ENCODE measurements around the gene SCAMP3. TPM values are rescaled to one million over a fixed set of nuclear protein-coding genes. Genes with fewer than 3 reads are reported as not detected.

SCAMP3 gene
- total RNA-seq, 4 donors from 2014 or later = 54.5 to 91.1 (median 65.2) TPM

DNA sequence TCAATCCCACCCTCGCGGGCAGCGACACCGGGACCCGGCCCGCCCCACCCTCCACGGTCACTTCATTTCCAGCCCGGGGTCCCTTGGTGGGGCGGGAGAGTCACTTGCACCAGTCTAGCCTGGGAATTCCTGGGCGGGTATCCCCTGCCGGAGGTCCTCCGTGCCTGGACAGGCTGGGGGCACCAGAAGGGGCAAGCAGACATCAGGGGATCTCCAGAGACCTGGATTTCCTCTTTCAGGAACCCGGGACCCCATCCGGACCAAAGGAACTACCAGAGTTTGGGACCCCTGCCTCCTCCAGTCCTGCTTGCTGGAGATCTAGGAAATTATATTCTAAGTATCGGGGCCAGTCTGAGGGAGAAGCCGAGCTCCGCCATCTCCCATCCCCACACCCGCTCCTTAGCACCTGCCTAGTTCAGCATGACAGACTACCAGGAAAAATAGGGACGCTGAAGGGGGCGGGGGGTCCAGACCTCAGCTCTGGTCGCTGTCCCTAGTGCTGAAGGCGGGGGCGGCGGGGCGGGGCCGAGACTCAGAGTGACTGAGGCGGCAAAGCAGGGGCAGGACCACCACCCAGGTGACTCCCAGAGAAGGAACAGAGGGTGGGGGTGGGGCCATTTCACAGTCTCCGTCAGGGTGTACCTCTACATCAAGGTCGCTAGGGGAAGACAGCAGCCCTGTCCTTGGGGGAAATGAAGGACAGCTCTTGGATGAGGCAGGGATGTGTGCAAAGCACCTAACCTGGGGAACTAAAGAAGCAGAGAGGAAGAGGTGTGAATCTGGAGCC is 15.9 kb upstream of the SCAMP3 start:
- TF ChIP-seq EP300 (IDR thresholded peaks at IDR 0.05) (no peak), POLR2A (IDR thresholded peaks at IDR 0.05) (no peak)
- TF ChIP-seq, protein P1, sequence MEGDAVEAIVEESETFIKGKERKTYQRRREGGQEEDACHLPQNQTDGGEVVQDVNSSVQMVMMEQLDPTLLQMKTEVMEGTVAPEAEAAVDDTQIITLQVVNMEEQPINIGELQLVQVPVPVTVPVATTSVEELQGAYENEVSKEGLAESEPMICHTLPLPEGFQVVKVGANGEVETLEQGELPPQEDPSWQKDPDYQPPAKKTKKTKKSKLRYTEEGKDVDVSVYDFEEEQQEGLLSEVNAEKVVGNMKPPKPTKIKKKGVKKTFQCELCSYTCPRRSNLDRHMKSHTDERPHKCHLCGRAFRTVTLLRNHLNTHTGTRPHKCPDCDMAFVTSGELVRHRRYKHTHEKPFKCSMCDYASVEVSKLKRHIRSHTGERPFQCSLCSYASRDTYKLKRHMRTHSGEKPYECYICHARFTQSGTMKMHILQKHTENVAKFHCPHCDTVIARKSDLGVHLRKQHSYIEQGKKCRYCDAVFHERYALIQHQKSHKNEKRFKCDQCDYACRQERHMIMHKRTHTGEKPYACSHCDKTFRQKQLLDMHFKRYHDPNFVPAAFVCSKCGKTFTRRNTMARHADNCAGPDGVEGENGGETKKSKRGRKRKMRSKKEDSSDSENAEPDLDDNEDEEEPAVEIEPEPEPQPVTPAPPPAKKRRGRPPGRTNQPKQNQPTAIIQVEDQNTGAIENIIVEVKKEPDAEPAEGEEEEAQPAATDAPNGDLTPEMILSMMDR (IDR thresholded peaks at IDR 0.05) = no peak
- H3K4me3 ChIP-seq = peak overlapping the region; percentile 43 to 89 (median 78)
- WGBS, 2 donors = 1 to 3% methylated on average over 18 to 27 of the region's 29 CpGs
- H3K27ac ChIP-seq = peak overlapping the region in 3 of 4 donors; percentile 72 to 86 (median 78)
- DNase-seq (ENCODE audit: low spot score in 2 of 2) = peak in 1 of 2 donors; percentile 53
- H3K9me3 ChIP-seq = no peaks in the 10 kb centered on the region
- no peaks in the 10 kb centered on the region for H3K27me3 ChIP-seq
- H3K36me3 ChIP-seq = peaks cover 0 to 7% (median 0%) of the 10 kb centered on the region in 3 donors
- peaks cover 0 to 33% (median 16%) of the 10 kb centered on the region in 4 donors for H3K4me1 ChIP-seq

DNA sequence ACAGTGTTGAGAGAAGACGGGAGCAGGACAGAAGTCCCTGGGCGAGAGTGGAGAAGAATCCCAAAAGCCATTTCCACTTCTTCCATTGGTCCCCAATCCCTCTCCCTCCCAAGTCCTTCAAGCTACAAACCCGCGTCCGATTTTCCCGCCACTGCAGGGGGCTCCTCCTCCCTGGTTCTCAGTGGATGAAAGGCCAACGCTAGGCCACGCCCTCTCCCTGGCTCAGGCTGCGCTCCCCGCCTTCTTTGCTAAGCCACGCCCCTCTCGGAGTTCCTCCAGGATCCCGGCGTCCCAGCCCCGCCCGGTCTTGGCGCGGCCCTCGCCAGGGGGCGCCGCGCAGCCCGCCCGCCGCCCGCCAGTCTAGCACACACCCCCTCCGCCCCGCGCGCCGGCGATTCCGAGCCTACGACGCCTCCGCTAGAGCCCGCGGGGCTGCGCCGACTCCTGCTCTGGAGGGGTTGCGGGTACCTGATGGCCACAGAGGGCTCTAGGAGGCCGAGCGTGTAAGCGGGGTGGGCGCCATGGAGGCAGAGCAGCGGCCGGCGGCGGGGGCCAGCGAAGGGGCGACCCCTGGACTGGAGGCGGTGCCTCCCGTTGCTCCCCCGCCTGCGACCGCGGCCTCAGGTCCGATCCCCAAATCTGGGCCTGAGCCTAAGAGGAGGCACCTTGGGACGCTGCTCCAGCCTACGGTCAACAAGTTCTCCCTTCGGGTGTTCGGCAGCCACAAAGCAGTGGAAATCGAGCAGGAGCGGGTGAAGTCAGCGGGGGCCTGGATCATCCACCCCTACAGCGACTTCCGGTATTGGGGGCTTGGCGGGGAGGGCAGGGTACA is 15.1 kb upstream of the SCAMP3 start, which contains the start of gene HCN3:
TSS of gene HCN3 (plus strand) at position 394 of the 832 bp plus-strand sequence. CDS start at position 522, 128 bp downstream.
- no peaks in the 10 kb centered on the region for H3K27me3 ChIP-seq
- peak within 1 kb of the TSS; percentile 43 to 89 (median 78) for H3K4me3 ChIP-seq
- no peaks in the 10 kb centered on the region for H3K9me3 ChIP-seq
- H3K36me3 ChIP-seq = no peaks in the 10 kb centered on the region
- TF ChIP-seq, protein P1 (IDR thresholded peaks at IDR 0.05) = peak; percentile 81 to 94 (median 85)
- TF ChIP-seq EP300 (IDR thresholded peaks at IDR 0.05) = peak in 1 of 2 donors; percentile 28
- TF ChIP-seq POLR2A (IDR thresholded peaks at IDR 0.05) = no peak
- DNase-seq (ENCODE audit: low spot score in 2 of 2) = peak; percentile 96 to 98
- peaks cover 0 to 38% (median 20%) of the 10 kb centered on the region in 4 donors for H3K4me1 ChIP-seq
- peak within 1 kb of the TSS in 3 of 4 donors; percentile 72 to 86 (median 78) for H3K27ac ChIP-seq
- WGBS, 2 donors = 1 to 3% methylated on average over 41 to 55 of the region's 68 CpGs

DNA sequence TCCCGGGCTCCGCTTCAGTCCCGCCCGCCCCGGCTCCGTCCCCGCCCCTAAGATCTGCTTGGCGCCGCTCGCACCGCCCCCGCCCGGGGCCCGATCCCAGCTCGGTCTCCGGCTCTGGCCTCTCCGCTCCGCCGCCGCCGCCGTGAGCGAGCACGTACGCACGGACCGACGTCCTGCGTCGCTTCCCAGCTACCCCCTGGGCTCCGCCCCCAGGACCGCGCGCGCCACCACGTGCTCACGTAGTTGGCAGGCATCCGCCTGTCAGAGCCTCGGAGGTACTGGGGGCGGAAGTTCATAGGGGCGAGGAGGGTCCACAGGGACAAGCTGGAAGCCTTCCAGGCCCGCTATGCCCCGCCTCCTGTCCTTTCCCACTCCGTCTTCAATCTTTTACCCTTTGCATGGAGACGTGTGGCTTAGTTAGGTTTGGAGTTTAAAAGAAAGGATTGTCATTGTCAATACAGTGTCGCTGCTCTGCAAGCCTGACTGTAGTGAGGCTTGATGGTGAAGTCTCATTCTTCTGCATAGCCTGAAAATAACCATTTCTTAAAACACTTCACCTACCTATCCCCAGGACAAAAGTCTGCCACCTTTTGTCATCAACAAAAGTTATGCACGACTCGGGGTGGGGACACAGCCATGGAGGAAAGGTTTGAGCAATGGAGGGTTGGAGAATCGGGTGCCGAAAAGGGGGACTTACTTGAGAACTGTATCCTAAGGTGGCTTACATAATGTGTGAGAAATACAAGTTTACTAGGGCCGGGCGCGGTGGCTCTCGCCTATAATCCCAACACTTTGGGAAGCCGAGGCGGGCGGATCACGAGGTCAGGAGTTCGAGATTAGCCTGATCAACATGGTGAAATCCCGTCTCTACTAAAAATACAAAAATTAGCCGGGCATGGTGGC is 11.4 kb upstream of the SCAMP3 start, which contains the start of gene CLK2:
TSS of gene CLK2 (minus strand) at position 162 of the 903 bp plus-strand sequence. CDS start 2,527 bp downstream, outside the sequence.
- Histone ChIP-seq H3K9me3 (no peaks in the 10 kb centered on the region), H3K36me3 (peaks cover 6 to 32% (median 19%) of the 10 kb centered on the region in 3 donors), H3K27me3 (no peaks in the 10 kb centered on the region), H3K27ac (peak within 1 kb of the TSS; percentile 94 to 98 (median 95)), H3K4me1 (peaks cover 0 to 53% (median 29%) of the 10 kb centered on the region in 4 donors), H3K4me3 (peak within 1 kb of the TSS; percentile 60 to 89 (median 80))
- peak; percentile 87 for DNase-seq (ENCODE audit: low spot score in 2 of 2)
- TF ChIP-seq POLR2A (IDR thresholded peaks at IDR 0.05) (peak; percentile 49 to 74), EP300 (IDR thresholded peaks at IDR 0.05) (peak; percentile 85 to 97)
- TF ChIP-seq, protein P1 (IDR thresholded peaks at IDR 0.05) = peak in 1 of 5 experiments; percentile 28
- WGBS, 2 donors = 17 to 21% methylated on average over 38 to 46 of the region's 61 CpGs

DNA sequence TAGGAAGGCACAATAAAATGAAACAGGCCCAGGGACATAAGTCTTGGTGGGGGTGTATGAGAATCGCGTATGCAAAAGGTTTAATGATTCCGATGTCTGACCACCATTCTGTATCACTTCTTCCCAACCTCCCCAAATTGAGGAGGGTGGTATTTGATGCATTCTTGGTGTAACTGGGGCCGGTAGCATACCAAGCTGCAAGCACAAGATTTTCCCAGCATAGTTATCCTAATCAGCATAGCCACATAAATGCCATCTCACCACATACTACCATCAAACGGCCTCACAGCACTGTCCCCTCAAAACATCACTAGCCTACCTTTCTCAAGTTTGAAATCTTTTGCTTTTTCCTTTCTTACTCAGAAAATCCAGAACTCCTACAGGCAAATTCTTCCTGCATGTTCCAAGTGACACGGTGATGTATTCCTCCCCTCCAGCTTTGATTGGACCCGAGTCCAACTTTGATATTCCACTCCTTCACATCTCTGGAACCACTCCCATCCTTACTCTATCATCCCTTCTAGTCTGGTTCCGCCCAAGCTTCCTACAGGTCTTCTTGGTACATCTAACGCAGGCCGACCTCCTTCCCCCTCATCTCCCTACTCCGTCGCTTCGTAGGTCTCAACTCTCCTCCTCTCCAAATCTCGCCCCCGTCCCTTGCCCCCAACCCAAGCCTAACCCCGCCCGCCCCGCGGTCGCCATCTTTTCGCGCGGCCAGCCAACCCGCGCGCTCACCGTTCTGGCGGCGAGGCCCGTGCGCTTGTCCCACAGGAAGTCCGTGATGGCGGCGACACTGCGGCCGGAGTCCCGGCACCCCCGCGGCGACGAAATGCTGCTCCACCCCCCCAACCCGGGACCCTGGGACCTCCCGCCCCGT is 10.5 kb upstream of the SCAMP3 start:
- Histone ChIP-seq H3K27ac (peak overlapping the region; percentile 94 to 98 (median 95)), H3K27me3 (no peaks in the 10 kb centered on the region), H3K36me3 (peaks cover 6 to 41% (median 28%) of the 10 kb centered on the region in 3 donors), H3K9me3 (no peaks in the 10 kb centered on the region), H3K4me1 (peaks cover 0 to 44% (median 22%) of the 10 kb centered on the region in 4 donors), H3K4me3 (peak overlapping the region; percentile 60 to 89 (median 80))
- TF ChIP-seq POLR2A (IDR thresholded peaks at IDR 0.05) = no peak
- no peak for TF ChIP-seq EP300 (IDR thresholded peaks at IDR 0.05)
- TF ChIP-seq, protein P1 (IDR thresholded peaks at IDR 0.05) = no peak
- WGBS, 2 donors = 4 to 7% methylated on average over 25 to 39 of the region's 44 CpGs
- peak in 1 of 2 donors; percentile 37 for DNase-seq (ENCODE audit: low spot score in 2 of 2)

Measured in tibial nerve (tissue), 4 donors.